Activated gamma-delta T cell (primary cell): ENCODE data around the gene CNOT9.

Source experiments
- DNase-seq: peaks from one replicate; lab custom pipeline; 2025; lab: John Stamatoyannopoulos, UW

CNOT9 gene

GRCh38 chr2:218577482-218578220, 9.0 kb downstream of the CNOT9 start:
- no peak for DNase-seq

- DNase-seq = no peak
These were observed 9.7 kb downstream of the CNOT9 start for GRCh38 chr2:218578272-218578877.

- DNase-seq = no peak
These were observed 13.4 kb downstream of the CNOT9 start for GRCh38 chr2:218582076-218582475.

- no peak for DNase-seq
These were observed 15.6 kb downstream of the CNOT9 start for GRCh38 chr2:218583983-218584850.

- DNase-seq = no peak
These were observed 16.9 kb downstream of the CNOT9 start for GRCh38 chr2:218585541-218585940.

DNA sequence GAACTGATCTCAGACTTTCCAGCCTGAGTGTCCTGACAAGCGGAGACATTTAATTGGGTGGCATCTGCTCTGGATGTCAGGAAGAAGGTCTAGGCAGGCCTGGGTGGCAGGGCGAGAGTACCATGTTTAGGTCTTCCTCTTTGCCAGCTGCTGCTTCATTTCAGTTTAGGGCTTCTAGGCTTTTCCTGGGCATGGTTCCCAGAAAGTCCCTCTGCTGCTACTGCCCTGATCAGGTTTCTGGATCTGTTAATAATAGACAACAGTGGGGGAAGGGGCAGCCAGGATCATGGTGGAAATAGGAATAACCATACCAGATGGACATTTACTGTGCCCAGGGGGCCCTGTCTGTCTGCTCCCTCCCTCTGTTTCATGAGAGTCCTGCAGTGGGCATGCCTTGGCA, 36.8 kb downstream of the CNOT9 start:
- no peak for DNase-seq

- no peak for DNase-seq
These were observed 38.9 kb downstream of the CNOT9 start, which contains the start of gene PLCD4 for GRCh38 chr2:218607436-218608115. Gene PLCD4 (plus strand): TSS chr2:218607899. CDS start chr2:218615740, 7,841 bp downstream.

DNA sequence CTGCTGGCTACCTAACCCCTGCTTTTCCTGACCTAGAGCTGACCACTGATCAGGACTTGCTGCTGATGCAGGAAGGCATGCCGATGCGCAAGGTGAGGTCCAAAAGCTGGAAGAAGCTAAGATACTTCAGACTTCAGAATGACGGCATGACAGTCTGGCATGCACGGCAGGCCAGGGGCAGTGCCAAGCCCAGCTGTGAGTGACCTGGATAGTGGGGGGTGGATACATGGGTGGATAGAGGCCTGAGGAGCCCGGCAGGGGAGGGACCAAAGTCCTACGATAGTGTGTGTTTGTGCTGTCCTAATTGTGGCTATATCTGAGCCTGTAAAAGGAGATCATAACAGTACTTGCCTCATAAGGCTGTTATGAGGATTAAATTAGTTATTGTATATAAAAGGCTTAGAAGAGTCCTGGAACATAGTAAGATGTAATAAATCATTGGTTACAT, 47.3 kb downstream of the CNOT9 start:
- DNase-seq = no peak

DNA sequence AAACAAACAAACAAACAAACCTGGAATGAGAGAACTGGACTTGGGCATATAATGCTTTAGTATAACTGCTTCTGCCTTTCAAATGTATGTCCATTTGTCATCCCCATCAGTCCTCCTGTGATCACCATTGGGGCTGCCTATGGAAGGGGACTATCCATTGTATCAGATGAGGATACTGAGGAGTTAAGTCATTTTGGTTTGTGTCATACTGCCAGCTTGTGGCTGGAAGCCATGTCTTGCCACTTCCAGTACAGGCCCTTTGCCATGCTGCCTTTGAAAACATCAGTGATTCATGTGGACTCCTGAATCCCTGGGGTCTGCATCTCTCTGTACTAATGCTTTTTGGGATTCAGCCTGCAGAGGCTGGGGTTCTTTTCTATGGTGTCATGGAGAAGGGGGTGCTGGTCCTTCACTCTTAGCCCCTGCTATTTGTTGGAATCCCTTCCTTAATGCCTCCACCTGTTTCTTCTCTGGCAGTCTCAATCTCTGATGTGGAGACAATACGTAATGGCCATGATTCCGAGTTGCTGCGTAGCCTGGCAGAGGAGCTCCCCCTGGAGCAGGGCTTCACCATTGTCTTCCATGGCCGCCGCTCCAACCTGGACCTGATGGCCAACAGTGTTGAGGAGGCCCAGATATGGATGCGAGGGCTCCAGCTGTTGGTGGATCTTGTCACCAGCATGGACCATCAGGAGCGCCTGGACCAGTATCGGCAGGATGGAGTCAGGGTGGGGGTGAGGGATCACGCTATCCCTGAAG, 49.6 kb downstream of the CNOT9 start:
- DNase-seq = no peak

DNA sequence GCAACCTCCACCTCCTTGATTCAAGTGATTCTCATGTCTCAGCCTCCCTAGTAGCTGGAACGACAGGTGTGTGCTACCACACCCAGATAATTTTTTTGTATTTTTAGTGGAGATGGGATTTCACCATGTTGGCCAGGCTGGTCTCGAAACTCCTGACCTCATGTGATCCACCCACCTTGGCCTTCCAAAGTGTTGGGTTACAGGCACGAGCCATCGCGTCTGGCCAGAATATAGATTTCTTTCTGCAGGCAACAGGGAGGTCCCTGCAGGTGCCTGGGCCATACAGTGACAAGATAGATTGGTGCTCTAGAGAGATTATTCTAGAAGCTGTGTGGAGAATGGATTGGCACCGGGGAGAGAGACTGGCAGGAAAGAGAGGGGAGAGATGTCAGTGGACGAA, 52.4 kb downstream of the CNOT9 start:
- no peak for DNase-seq

DNA sequence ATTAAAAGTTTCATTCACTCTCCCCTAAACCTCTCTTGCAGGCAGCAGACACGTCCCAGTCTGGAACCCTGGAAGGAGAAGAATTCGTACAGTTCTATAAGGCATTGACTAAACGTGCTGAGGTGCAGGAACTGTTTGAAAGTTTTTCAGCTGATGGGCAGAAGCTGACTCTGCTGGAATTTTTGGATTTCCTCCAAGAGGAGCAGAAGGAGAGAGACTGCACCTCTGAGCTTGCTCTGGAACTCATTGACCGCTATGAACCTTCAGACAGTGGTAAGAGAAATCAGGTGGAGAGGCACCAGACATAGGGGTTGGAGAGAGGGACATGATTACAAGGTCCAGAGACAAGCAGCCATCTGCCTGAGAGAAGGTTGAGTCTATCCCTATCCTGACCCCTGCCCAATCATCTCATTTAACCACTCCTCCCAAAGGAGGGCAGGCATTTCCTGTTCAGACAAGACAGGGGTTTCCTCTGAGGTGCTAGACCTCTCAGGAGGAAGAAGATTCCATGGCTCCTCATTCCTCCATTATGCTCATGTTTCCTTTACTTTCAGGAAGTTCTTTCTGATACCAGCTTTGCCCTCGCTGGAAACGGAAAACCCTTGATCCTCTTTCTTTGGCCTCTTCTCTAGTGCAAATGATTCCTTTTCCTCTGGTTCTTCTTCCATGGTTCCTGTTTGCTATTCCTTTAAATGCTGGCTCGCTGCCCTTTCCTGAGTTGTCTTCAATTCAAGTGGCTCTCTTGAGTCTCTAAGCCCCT, 54.1 kb downstream of the CNOT9 start:
- no peak for DNase-seq

DNA sequence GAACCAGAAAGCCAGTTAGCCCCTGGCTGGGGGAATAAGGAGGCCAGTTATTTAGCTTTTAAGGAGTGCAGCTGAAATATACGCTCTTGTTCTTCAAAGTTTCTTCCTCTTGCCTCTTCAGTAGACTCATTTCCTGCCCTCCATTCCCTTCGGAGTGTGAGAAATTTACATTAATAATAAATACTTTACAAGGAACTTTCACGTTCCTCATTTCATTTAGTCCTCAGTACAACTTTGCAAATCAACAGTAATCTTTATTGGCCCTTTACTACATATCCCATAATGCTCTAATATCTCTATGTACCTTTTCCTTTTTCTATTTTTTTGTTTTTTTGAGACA, 54.7 kb downstream of the CNOT9 start:
- DNase-seq = no peak

- DNase-seq = no peak
These were observed 57.7 kb downstream of the CNOT9 start for GRCh38 chr2:218626369-218626768.

- DNase-seq = no peak
These were observed 59.3 kb downstream of the CNOT9 start for GRCh38 chr2:218627939-218628338.

GRCh38 chr2:218631837-218632236, 63.2 kb downstream of the CNOT9 start:
- no peak for DNase-seq

GRCh38 chr2:218635719-218636118, 67.1 kb downstream of the CNOT9 start:
- no peak for DNase-seq

DNA sequence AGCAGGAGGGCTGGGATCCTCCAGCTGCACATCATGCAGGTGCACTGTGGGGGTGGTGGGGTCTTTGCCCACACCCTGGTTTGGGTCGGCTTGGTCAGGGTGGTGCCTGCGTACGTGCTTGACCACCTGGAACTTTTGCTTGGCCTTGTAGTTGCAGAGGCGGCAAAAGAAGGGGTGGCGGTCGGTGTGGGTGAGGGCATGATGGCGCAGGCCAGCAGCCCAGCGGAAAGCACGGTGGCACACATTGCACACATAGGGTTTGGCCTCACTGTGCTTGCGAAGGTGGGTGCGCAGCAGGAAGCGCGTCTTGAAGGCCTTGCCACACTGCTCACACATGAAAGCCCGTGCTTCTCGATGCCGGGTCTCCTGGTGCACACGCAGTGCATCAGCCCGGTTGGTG, 69.7 kb downstream of the CNOT9 start:
- no peak for DNase-seq

- DNase-seq = no peak
These were observed 73.5 kb downstream of the CNOT9 start for GRCh38 chr2:218642121-218642656.

DNA sequence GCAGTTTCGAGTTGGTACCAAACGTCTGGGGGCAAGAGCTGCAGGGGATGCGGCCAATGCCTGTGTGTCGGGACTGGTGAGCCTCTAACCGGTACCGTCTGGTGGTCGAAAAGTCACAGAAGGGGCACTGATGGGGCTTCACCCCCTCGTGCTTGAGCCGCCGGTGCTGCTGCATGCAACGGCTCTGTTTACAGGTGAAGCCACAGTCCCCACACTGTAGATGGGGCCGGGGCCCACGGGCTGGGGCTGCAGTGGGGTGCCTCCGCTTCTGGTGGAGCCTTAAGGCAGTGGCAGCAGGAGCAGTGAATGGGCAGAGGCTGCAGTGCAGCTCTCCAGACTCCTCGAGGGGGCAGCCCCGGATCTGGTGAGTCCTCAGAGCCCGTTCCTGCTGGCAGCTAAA, 74.1 kb downstream of the CNOT9 start:
- DNase-seq = no peak

DNA sequence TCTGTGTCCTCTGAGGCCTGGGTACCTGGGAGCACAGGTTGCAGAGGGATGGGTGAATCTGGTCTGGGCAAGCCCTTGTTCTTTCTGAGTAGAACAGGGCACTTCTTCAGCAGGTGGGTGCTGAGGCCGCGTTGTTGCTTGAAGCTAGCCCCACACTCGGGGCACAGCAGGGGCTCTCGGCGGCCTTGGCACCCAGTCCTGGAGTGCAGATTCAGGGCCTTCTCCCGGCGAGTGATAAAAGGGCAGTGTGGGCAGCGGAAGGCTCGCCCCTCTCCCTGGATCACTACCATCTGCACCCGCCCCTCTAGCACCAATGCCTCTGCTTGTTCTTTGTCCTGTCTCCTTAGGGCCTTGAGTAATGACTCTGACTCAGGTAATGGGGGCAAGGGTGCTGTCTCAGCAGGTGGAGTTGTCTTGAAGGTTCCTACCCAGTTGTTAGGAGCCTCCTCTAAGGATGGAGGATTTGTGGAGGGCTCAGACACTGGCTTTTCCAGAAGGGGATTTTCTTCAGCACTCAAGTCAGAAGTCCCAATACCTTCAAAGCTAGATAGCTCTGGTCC, 75.2 kb downstream of the CNOT9 start:
- no peak for DNase-seq
